ENCODE results near the gene ROBO3.

Gene ROBO3

GRCh38 chr11:124876818-124877630, 11.8 kb downstream of the ROBO3 start:
- no peak for DNase-seq (ENCODE audit: low read depth)

DNA sequence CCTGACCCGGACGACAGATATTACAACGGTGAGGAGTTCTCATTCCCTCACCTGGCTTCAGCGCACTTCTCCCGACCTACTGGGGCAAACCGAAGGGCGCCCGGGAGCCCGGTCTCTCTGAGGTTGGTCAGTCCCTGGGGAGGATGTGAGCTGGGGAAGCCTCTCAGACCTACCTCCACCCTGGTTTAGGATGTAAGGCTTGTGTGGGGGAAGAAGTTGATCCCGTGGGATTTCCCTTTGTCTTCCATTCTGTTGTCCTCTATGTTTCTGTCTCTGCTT, 12.3 kb downstream of the ROBO3 start:
- DNase-seq (ENCODE audit: low read depth): no peak

GRCh38 chr11:124877910-124878758, 12.9 kb downstream of the ROBO3 start:
- no peak for DNase-seq (ENCODE audit: low read depth)

GRCh38 chr11:124878759-124879492, 13.7 kb downstream of the ROBO3 start:
- DNase-seq (ENCODE audit: low read depth): no peak

DNA sequence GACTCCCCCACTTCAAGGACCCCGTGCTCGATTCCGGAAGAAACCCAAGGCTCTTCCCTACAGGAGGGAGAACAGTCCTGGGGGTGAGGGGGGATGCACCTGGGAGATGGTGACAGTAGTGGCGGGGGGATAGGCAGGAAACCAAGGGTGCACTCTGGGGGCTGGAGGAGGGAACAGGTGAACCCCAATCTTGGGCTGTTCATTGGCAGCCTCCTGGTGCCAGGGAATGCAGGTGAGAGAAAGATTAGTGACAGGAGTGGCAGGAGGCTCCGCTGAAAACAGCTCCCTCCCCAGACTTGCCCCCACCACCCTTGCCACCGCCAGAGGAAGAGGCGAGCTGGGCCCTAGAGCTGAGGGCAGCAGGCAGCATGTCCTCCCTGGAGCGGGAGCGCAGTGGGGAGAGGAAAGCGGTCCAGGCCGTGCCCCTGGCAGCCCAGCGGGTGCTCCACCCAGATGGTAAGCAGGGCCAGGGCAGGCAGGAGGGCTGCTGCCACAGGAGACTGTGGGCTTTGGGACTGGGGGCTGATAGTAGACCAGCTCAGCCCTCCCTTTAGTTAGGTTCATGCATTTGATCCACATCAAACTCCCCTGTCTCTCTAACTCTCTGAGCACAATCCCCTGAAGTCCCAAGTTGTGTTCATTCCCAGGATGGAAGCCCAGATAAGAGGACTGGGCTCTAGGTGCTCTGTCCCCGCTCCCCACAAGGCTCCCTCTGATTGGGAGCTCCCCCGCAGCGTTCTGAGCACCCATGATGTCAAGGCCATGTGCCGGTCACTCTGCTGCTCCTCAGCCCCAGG, 14.5 kb downstream of the ROBO3 start:
- DNase-seq (ENCODE audit: low read depth): no peak

- DNase-seq (ENCODE audit: low read depth): no peak
Observed at GRCh38 chr11:124880290-124880611, 15.0 kb downstream of the ROBO3 start.

DNA sequence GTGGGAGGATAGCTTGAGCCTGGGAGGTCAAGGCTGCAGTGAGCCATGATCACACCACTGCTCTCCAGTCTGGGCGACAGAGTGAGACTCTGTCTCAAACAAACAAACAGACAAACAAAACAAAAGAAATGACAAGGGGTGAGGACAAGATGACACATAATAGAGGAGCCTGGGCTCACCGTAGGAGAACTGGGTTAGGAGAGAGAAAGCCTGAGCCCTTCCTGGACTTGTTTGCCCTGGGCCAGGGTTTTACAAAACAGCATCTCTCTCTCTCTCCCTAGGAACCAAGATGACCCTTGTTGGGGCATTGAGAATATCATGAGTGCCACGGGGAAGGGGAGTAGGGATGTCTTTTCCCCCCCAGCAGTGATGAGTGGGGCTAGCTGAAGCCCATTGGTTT, 15.7 kb downstream of the ROBO3 start:
- no peak for DNase-seq (ENCODE audit: low read depth)

DNA sequence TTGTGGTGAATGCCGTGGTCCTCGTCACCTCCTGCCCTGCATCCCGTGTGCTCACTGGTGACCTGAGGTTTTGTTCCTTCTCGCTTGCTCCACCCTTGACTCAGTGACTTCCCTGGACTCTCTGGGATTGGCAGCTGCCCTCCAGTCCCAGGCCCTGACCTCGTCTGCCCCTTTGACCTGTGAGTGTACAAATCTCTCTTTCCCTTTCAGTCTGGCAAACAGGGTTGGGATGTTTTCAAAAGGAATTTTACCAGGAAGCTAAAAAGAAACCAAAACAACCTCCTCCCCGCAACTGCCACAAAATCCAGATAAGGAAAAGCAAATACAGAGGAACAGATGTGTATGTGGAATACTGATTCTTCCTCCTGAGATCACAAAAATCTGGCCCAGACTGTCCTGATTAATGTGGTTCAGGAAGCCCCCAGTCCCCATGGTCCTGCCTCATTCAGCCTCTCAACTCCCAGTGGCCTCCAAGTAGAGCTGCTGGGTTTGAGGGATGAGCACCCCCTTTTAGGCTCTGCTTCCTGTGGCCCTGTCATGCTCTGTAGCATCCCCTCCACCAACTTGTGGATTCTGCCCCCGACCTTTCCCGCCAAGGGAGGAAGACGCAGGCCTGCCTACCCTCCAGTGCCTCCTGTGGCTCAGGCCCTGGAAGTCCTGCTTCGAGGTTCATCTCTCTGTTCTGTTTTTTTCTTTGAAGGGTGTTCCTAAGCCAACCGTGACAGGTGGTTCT, 17.3 kb downstream of the ROBO3 start:
- no peak for DNase-seq (ENCODE audit: low read depth)

GRCh38 chr11:124884340-124884739, 19.1 kb downstream of the ROBO3 start:
- DNase-seq (ENCODE audit: low read depth): no peak

DNA sequence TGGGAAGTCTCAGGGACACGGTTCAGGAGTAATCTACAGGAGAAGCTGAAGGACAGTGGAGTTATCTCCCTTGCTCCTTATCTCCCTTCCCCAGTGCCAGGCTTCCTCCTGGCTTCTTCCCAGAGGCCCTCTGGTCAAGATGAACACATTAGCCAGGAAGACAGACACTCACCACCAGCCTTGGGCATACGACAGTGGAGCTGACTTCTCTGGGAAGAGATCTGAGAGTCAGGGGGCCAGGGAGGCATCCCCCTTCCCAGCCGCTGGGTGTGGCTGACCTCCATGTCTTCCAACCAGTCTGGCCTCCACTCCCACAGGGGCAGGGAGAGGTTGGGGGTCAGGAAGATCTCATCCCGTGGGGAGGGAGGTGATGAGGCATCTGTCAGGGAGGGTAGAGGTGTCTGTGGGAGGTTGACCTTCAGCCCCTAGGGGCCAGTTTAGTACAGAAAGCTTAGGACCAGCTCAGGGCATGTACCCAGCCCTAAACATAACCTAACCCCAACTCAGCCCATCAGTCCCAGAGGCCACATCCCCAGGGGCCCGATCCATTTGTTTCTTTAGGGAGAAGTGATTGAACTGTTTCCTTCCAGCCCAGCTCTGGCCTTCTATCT, 19.7 kb downstream of the ROBO3 start:
- no peak for DNase-seq (ENCODE audit: low read depth)

DNA sequence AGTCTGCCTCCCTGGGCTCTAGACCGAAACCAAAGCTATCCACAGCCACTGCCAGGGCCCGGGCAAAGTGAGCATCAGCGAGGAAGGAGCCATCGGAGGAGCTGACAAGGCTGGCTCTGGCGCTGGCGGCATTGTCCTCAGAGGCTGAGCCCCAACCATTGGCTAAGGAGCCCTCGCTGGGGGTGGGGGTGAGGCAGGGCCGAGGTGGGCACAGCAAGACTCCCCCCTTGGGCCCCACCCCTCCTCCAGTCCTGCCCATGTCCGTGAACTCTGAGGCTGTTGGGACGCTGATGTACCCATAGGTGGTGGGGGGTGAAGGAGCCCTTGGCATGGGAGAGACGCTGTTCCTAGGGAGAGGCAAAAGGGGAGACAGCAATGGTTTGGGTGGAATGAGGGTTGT, 21.2 kb downstream of the ROBO3 start:
- no peak for DNase-seq (ENCODE audit: low read depth)

- no peak for DNase-seq (ENCODE audit: low read depth)
Observed at GRCh38 chr11:124886978-124887666, 21.9 kb downstream of the ROBO3 start.

DNA sequence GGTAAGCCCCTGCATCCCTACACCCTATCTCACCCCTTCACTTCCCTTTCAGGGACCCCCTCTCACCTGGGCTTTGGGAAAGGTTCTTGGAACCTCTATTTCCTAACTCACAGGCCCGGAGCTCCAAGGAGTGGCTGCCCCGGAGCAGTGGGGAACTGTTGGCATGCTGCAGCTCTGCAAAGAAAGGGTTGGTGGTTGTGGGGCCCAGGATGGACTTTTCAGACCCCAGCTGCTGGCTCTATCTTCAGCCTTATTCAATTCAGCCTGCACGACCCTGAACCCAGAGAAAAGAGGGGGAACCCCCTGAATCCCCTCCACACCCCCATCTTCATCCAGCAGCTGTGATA, 22.4 kb downstream of the ROBO3 start:
- DNase-seq (ENCODE audit: low read depth): no peak

- no peak for DNase-seq (ENCODE audit: low read depth)
Observed at GRCh38 chr11:124889191-124890091, 24.2 kb downstream of the ROBO3 start.

- DNase-seq (ENCODE audit: low read depth): no peak
Observed at GRCh38 chr11:124890151-124890550, 24.9 kb downstream of the ROBO3 start.

DNA sequence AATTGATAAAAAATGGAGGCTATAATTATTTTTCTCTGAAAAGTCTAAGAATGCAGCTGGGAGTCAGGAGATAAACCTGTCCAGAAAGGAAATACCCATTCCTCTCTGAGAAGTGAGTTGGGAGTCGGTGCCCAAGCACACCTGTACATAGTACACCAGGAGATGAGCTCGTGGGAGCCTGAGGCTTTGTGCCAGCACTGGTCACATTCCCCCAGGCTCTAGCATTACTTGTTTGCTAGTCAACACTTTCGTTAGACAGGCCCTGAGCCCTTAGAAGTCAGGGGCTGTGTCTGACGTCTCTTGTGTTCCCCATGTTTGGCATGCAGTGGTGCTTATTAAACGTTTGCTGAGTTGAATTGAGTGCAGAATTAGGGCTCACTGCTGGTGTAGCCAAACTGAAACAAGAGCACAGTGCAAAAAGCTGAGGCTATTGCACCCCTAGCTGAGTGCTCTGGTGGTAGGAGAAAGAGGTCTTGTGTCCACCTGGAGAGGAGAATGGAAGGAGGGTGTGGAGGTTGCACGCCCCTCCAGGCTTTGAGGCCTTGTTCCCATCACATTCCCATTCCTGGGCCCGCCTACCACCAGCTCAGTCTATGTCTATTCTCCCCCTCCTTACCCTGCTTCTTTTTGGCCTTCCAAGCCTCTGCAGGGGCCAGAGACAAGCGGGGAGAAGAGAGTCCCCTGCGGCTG, 25.6 kb downstream of the ROBO3 start:
- no peak for DNase-seq (ENCODE audit: low read depth)

- DNase-seq (ENCODE audit: low read depth): no peak
Observed at GRCh38 chr11:124891373-124891861, 26.2 kb downstream of the ROBO3 start.

- DNase-seq (ENCODE audit: low read depth): no peak
Observed at GRCh38 chr11:124892146-124892545, 26.9 kb downstream of the ROBO3 start.

Measured in stimulated activated CD8-positive, alpha-beta memory T cell treated with anti-CD3 and anti-CD28 coated beads, Interleukin-15, amount 100 ng/mL, for 1 hour (primary cell).